Stimulated activated CD4-positive, alpha-beta T cell treated with anti-CD3 and anti-CD28 coated beads, Interleukin-15, amount 100 ng/mL, for 24 hours (primary cell): ENCODE data around the gene CREB3.
A peak's percentile ranks its signal among the peaks of the same experiment; 100 is the strongest.

ENCODE experiments used
- DNase-seq: peaks from one replicate; pipeline ENCODE4 v3.0.0-alpha.2; 2020

The CREB3 gene

DNA sequence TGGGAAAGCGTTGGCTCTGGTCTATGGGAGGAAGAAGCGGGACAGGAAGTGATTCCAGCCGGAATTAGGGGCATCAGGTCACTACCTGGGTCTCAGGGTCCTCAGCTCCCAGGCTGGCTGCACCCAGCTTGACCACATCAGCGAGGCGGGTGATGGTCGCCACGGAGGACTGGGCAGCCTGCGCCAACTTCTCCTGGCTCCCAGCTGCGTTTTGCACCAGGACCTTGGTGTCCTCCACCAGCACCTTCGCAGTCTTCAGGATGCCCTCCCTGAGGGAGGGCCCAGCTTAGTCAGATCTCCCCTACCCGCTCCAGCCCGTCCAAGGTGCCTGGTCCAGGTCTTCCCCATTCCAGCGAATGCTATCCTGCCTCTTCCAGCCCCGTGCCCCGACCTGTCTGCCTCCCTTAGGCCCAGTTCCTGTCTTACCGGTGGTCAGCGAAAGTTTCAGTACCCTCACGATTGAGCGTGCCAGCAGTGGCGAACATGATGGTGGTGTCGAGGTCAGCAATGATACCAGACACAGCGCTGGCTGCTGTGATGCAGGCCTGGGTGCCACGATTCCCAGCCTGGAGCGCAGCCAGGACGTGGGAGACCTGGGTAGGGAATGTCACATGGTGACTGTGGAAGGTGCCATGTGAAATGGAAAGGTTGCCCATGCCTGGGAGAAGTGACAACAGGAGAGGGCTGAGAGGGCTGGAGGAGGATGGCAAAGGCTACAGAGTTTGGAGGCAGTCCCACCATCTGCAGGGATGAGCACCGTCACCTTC lies 28.4 kb upstream of the CREB3 start:
- DNase-seq = no peak

DNA sequence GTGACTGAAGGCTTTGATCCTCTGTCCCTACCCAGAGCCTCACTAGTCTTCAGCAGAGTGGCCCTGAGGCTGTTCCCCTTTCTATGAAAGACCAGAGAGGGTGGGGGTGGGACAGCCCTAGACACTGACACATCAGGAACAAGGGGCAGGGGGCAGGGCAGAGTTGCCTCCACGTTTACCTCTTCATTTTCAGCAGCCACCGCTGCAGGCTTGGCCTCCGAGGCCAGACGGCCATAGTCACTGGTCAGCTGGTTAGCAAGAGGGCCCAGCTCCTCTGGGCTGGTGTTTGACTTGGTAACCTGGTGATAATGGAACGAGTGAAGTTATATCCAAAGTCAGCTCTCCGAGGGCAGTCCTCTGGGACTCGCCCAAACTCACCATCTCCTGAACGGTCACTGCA lies 27.1 kb upstream of the CREB3 start:
- no peak for DNase-seq

DNA sequence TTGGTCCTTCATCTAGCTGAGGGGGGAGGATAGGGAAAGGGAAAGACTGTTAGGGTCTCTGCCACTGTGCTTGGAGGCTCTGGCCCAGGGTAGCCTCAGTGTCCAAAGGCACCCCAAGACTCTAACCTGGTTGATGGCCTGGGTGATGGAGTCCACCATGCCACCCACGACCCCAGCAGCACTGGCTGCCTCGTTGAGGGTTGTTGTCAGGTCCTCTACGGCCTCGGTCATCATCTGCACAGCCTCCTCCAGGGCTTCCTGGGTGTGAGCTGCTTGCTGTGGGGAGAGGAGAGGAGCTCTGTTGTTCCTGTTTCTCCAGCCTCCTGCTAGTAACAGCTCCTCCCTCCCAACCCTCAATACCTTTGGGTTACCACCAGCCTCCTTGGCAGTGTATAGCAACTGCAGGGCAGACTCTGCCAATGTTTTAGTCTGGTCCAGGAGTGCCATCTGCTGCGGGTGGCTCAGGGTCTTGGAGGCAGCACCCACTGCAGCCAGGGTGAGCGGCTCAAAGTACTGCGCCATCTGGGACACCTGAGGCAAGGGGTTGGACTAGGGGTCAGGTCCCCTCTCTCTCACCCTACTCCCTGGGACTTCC lies 26.5 kb upstream of the CREB3 start:
- no peak for DNase-seq

DNA sequence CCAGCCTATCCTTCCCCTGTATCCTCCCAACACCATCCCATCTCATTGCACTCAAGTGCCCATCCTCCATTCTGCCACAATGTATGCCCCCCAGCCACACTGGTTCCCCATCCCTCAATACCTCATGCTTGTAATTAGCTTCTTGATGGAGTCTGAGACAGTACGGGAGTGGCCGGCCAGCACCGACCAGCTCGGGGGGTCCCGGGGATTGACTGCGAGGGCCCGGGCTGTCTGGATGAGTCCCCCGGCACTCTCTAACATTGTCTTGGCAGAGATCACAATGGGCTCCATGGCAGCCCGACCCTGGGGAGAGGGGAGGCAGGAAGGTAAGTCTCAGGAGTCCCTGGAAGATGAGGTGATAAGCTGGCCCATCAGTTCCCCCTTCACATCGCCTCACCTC lies 25.5 kb upstream of the CREB3 start:
- no peak for DNase-seq

DNA sequence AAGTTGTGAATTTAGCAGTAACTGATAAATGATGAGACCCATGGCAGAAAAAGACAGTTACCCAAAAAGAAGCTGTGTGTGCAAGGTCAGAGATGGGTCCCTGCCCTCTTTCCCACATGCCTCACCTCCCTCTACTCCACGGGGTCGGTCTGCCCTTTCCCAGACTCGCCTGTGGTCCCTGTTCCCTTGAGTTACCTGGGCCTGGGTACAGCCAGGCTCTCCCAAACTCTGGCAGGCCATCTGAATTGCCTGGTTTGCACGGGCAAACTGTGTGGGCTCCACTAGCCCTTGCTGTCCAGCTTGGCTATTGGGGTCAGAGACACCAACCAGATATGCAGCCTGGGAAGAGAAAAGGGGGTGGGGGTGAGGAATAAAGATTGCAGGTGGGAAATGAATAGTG lies 24.3 kb upstream of the CREB3 start:
- no peak for DNase-seq

GRCh38 chr9:35710818-35711500 lies 21.5 kb upstream of the CREB3 start:
- DNase-seq = no peak

DNA sequence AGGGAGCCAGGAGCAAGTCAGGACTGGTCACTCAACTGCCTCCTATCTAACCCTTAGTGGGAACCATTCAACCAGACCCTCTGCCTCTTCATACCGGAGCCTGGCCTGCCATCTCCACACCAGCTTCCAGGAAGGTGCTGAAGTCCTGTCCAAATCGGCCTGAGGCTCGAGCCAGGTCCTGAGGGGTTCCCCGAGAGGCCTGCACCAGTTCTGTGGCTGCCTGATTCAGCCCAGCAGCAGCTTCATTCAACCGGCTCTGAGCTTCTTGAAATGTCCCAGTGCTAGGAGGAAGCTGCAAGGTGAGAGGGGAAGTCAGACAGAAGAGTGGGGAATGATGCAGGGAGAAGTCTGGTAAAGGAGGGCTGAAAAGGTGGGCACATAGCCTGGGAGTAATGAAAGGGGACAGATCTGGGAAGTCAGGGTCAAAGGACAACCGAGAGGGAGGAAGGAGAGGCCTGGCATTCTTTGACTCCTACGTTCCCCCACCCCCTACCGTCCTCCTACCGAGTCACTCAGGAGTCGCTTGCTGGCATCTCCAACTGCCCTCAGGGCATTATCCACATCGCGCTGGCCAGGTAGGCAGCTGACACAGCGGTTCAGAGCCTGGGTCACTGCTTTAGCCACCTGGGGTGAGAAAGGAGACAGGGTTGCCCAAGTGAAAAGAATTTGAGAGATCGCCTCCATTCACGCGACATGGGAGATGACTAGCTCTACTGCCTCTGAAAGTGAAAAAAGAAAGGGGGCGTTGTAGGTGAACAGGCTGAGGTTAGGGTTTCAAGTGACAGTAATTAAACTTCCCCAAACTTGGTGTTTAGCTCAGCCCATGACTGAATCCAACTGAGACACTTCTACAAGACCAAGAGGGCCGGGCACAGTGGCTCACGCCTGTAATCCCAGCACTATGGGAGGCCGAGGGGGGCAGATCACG lies 20.7 kb upstream of the CREB3 start:
- DNase-seq = no peak

DNA sequence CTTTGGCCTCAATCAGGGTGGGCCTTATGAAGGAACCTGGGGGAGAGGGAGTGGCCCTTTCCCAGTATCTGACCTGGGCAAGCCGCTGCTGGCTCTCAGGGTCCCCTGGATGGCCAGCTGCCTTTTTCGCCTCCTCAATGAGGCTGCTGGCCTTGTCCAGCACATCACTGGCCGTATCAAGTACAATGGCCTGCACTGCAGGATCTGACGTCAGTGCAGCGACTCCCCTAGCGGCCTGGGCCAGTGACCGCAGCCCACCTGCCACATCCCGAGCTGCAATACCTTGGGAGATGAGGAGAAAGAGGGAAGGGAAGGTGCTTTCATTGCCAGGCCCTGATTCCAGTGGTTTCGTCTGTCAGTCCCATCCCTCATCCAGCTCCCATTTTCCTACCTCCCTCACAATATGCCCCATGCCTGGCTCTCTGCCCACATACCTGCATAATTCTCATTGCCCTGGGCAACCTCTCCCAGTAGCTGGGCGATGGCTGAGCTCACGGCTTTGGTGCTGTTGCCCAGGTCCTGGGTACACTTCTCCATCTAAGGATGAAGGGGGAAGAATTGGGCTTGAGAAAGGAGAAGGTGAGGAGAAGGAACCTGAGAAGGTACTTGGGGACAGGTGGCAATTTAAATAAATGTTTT lies 19.6 kb upstream of the CREB3 start:
- DNase-seq = no peak

DNA sequence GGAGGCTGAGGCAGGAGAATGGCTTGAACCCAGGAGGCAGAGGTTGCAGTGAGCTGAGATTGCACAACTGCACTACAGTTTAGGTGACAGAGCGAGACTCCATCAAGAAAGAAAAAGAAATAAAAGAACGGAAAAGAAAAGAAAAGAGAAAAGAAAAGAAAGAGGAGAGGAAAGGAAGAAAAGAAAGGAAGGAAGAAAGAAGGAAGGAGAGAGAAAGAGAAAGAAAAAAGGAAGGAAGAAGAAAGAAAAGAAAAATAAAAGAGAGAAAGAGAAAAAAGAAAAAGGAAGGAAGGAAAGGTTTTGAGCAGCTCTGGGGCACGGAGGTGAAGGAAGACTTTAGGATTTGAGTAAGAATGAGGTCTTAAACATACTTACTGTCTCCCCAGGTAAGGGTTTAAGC lies 18.9 kb upstream of the CREB3 start:
- DNase-seq = no peak

DNA sequence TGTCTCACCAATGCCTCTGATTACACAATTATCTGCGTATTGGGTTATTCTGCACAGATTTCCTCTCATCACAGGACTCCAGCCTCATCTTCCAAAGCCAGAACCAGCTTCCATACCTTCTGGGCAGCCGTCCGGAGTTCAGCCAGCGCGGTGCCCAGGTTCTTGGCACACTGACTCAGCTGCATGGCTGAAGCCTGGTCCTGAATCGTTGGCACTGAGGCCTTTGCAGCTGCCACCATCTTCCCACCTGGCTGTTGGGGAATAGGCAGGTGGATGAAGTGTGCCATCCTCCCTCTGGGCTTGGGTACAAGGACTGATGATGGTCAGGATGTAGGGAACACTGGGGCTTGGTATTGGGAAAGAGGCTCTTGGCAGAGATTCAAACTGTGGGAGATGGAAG lies 18.3 kb upstream of the CREB3 start:
- DNase-seq = no peak

- DNase-seq = no peak
Measured at GRCh38 chr9:35714579-35715252, 17.8 kb upstream of the CREB3 start.

- DNase-seq = no peak
Measured at GRCh38 chr9:35716230-35716629, 16.2 kb upstream of the CREB3 start.

DNA sequence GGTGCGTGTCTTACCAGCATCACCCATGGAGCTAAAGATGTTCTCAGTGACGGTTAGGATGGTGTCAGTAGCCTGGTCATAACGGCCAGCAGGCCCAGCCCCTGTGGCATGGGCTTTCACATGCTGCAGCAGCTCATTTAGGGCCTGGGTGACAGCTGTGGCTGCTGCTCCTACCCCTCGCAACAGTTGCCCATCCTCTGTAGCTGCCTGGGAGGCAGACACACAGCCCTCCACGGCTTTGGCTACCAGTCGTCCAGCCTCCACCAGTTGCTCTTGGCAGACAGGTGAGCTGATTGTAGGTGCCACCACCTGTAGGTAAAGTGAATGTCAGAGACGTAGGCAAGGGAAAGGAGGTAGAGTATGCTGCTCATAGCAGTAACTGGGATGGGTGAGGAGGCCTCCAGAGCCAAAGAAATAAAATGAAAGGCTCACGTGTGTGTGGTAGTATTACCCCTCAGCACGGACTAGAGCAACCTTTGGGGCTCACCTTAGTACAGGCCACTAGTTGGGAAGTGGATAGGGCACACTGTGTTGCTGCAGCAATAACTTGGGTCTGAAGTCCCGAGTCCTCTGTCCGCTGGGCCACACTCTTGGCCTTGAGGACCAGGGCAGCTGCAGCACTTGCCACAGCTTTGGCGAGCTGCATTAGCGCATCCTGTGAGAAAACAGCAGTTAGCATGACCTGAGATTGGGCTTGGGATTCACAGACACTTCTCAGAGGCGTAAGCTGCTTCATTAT lies 15.2 kb upstream of the CREB3 start:
- DNase-seq = no peak

DNA sequence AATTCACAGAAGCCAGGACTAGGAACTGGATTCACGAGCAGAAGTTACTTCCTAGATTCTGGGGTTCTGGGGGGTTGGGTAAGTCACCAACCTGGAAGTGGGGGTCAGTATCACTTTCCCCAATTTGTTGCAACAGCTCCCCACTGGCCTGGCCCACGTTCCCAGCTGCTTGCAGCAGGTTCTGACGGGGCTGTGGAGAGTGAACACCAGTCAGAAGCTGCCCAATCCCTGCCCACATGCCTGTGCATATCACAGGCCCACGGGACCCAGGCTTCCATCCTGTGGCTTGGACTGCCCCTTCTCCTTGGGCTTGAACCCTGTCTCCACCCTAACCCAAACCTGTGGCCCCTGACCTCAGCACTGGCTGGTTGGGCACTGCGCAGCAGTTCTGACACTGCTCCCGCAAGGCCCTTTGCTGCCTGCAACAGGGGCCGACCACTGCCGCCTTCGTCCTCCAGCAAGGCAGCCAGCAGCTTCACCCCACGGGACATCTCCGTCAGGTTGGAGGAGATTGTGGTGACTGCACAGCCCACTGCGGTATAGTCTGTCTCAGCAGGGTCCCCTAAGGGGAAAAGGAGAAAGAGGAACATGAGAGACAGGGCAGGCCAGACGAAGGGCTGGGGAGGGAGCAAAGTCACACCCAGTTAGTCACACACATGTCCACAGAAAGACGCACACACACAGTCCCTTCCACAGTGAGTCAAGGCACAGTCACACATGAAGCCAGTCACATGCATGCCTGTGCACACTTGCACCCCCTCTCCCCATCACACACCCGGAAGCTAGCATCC lies 13.6 kb upstream of the CREB3 start:
- DNase-seq = no peak

GRCh38 chr9:35719546-35719945 lies 12.9 kb upstream of the CREB3 start:
- DNase-seq = no peak

GRCh38 chr9:35723426-35723825 lies 9.0 kb upstream of the CREB3 start:
- DNase-seq = no peak

GRCh38 chr9:35723908-35724307 lies 8.6 kb upstream of the CREB3 start:
- DNase-seq = no peak

GRCh38 chr9:35725362-35725761 lies 7.1 kb upstream of the CREB3 start:
- no peak for DNase-seq

DNA sequence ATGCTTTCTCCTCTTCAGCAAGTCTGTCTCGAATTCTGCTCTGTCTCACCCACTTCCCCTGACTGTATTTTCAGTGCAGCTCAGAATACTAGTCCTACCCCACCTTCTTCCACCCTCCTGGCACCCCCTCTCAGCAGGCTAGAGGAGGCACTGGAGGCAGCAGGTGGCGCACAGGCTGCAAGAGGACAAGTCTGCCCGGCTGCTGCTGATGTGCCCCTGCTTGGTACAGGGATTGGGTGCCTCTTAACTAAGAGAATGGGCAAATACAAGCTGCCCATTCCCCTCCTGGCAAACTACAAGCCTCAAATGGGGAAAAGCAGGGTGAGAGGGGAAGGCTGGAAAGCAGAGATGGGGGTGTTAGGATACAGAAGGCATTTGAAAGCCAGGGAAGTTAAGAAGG lies 5.5 kb upstream of the CREB3 start:
- peak; percentile 26 for DNase-seq

DNA sequence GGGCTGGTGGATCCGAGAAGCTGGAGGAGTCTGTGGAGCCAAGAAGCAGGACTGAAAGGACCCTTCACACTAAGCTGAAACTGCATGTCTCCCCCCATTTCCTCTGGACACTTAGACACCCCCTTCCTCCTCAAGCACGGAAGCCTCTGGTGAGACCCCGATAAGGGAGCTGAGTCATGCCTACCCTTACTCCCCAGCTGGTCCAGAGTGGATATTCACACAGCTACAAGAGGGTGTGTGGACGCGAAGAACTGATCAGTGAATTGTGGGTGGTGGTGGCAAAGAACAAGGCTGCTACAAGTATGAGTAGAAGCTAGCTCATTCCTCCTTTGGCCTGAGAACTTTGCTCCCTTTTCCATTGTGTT lies 4.8 kb upstream of the CREB3 start:
- DNase-seq = no peak
